H1 (cell line): Measurements from ENCODE around the gene EGR2. TPM values are rescaled to one million over a fixed set of nuclear protein-coding genes. Genes with fewer than 3 reads are reported as not detected.

Source experiments
- CTCF ChIA-PET: fragments of 300-600 bp; sonication (Branson Sonifier 250); formaldehyde crosslinking; loops from one replicate; lab custom pipeline; 2021; ENCODE audit not compliant: partially characterized antibody; lab: Charles Lee
- POLR2A ChIA-PET: fragments of 300-600 bp; sonication (Branson Sonifier 250); formaldehyde crosslinking; loops from one replicate; lab custom pipeline; 2021; ENCODE audit warnings: inconsistent platforms; ENCODE audit not compliant: partially characterized antibody; lab: Charles Lee
- DNase-seq, 2 experiments: peaks; one replicate each; pipeline versions ENCODE4 v3.0.0 to v3.0.0-alpha.2; 2010 to 2022; ENCODE audit warnings: low spot score in 2 of 2, low read depth in 1 of 2, mixed read lengths in 1 of 2
- FAIRE-seq: peaks from 2 replicates; lab custom pipeline; 2011; peaks lifted over from hg19 to GRCh38; lab: Jason Lieb, UNC
- H2AFZ ChIP-seq: 2 replicates; pipeline ENCODE4 v1.8.1; 2012; ENCODE audit warnings: low read length, inconsistent platforms
- H2AK5ac ChIP-seq: 2 replicates; pipeline ENCODE4 v1.6.1; 2013; ENCODE audit warnings: low read depth, low read length
- H2BK120ac ChIP-seq: replicated peaks from 2 replicates; pipeline ENCODE3; 2013; ENCODE audit warnings: low read depth, low read length, inconsistent platforms
- H2BK12ac ChIP-seq: 2 replicates; pipeline ENCODE4 v1.6.1; 2013; ENCODE audit warnings: low read depth, low read length
- H2BK15ac ChIP-seq: 2 replicates; pipeline ENCODE4 v1.6.1; 2013; ENCODE audit warnings: low read length
- H2BK20ac ChIP-seq: 2 replicates; pipeline ENCODE4 v1.6.1; 2013; ENCODE audit warnings: low read length
- H2BK5ac ChIP-seq: 2 replicates; pipeline ENCODE4 v1.6.1; 2013; ENCODE audit warnings: low read depth, low read length
- H3K14ac ChIP-seq: 2 replicates; pipeline ENCODE4 v1.6.1; 2013; ENCODE audit warnings: inconsistent platforms; ENCODE audit not compliant: insufficient read length
- H3K18ac ChIP-seq: 2 replicates; pipeline ENCODE4 v1.6.1; 2013; ENCODE audit warnings: low read length; ENCODE audit errors: extremely low read depth
- H3K23ac ChIP-seq: 2 replicates; pipeline ENCODE4 v1.6.1; 2013; ENCODE audit warnings: inconsistent platforms; ENCODE audit not compliant: insufficient read length
- H3K23me2 ChIP-seq: 2 replicates; pipeline ENCODE4 v1.6.1; 2013; ENCODE audit warnings: low read depth, low read length
- H3K27ac ChIP-seq: 2 replicates; pipeline ENCODE4 v1.6.1; 2011; ENCODE audit warnings: low read depth, low read length, inconsistent platforms
- H3K27me3 ChIP-seq, 4 experiments: replicated peaks in 1 of 4; 1 replicate in 1 of 4; 2 replicates in 3 of 4; pipeline versions ENCODE4 v1.6.1 to v1.8.1; 2011 to 2013; ENCODE audit warnings: low read length in 3 of 4, mild to moderate bottlenecking in 3 of 4, inconsistent platforms in 2 of 4, mixed read lengths in 2 of 4, moderate library complexity in 1 of 4; ENCODE audit not compliant: control insufficient read depth in 3 of 4, insufficient read depth in 3 of 4; ENCODE audit errors: extremely low read depth in 1 of 4
- H3K36me3 ChIP-seq, 4 experiments: 2 replicates each; pipeline versions ENCODE4 v1.6.1 to v1.8.1; 2011 to 2013; ENCODE audit warnings: mild to moderate bottlenecking in 4 of 4, low read length in 3 of 4, moderate library complexity in 2 of 4, control low read depth in 1 of 4, inconsistent platforms in 1 of 4; ENCODE audit not compliant: insufficient read depth in 4 of 4, control insufficient read depth in 2 of 4
- H3K4ac ChIP-seq: replicated peaks from 2 replicates; pipeline ENCODE3; 2013; ENCODE audit warnings: low read length, low read depth, mixed read lengths, inconsistent platforms; ENCODE audit not compliant: insufficient read length
- H3K4me1 ChIP-seq, 4 experiments: replicated peaks in 1 of 4; 1 replicate in 1 of 4; 2 replicates in 3 of 4; pipeline versions ENCODE4 v1.6.1 to v1.8.1; 2011 to 2013; ENCODE audit warnings: low read length in 3 of 4, inconsistent platforms in 2 of 4, mixed read lengths in 1 of 4; ENCODE audit not compliant: insufficient read depth in 4 of 4, control insufficient read depth in 3 of 4
- H3K4me2 ChIP-seq, 2 experiments: 2 replicates each; pipeline versions ENCODE4 v1.6.1 to v1.8.1; 2011 to 2013; ENCODE audit warnings: low read depth in 2 of 2, low read length in 2 of 2, control low read depth in 1 of 2, inconsistent platforms in 1 of 2, mild to moderate bottlenecking in 1 of 2; ENCODE audit not compliant: insufficient read depth in 1 of 2
- H3K4me3 ChIP-seq, 4 experiments: fragments of 200-600, 300-600 bp in 1 of 4; sonication (generic), shearing (Covaris generic), sonication (Bioruptor Twin) in 1 of 4; 2 replicates each; pipeline versions ENCODE4 v1.5.1 to v1.8.1; 2011 to 2016; ENCODE audit warnings: low read length in 4 of 4, low read depth in 3 of 4, control low read depth in 2 of 4, inconsistent platforms in 2 of 4, mild to moderate bottlenecking in 2 of 4, mixed read lengths in 1 of 4, moderate library complexity in 1 of 4; ENCODE audit not compliant: insufficient read depth in 2 of 4; ENCODE audit errors: extremely low read depth in 1 of 4
- H3K56ac ChIP-seq: replicated peaks from 2 replicates; pipeline ENCODE3; 2013; ENCODE audit warnings: low read depth, mild to moderate bottlenecking, mixed read lengths, low read length, inconsistent platforms; ENCODE audit not compliant: insufficient read length
- H3K79me1 ChIP-seq: 2 replicates; pipeline ENCODE4 v1.6.1; 2013; ENCODE audit warnings: low read depth, low read length, control low read depth
- H3K79me2 ChIP-seq, 2 experiments: 2 replicates each; pipeline versions ENCODE4 v1.6.1 to v1.8.1; 2012 to 2013; ENCODE audit warnings: low read length in 2 of 2, mild to moderate bottlenecking in 2 of 2, inconsistent platforms in 1 of 2; ENCODE audit not compliant: insufficient read depth in 2 of 2, control insufficient read depth in 1 of 2
- H3K9ac ChIP-seq, 4 experiments: replicated peaks in 1 of 4; 1 replicate in 1 of 4; 2 replicates in 3 of 4; pipeline versions ENCODE4 v1.6.1 to v1.8.1; 2011 to 2013; ENCODE audit warnings: low read depth in 3 of 4, low read length in 3 of 4, control low read depth in 2 of 4, mild to moderate bottlenecking in 2 of 4, moderate library complexity in 2 of 4, inconsistent platforms in 1 of 4; ENCODE audit errors: extremely low read depth in 1 of 4
- H3K9me3 ChIP-seq, 2 experiments: 2 replicates each; pipeline versions ENCODE4 v1.6.1 to v1.8.1; 2012 to 2013; ENCODE audit warnings: mild to moderate bottlenecking in 2 of 2, moderate library complexity in 2 of 2, control low read depth in 1 of 2, inconsistent platforms in 1 of 2, low read depth in 1 of 2, low read length in 1 of 2, mixed read lengths in 1 of 2; ENCODE audit not compliant: insufficient read depth in 2 of 2
- H4K20me1 ChIP-seq, 2 experiments: replicated peaks in 1 of 2; 2 replicates each; pipeline versions ENCODE3 to v1.8.1; 2011 to 2013; ENCODE audit warnings: inconsistent platforms in 2 of 2, low read length in 2 of 2, mild to moderate bottlenecking in 1 of 2; ENCODE audit not compliant: insufficient read depth in 2 of 2, control insufficient read depth in 1 of 2
- H4K5ac ChIP-seq: 2 replicates; pipeline ENCODE4 v1.6.1; 2013; ENCODE audit warnings: low read length, low read depth, mixed read lengths, inconsistent platforms; ENCODE audit not compliant: insufficient read length
- H4K8ac ChIP-seq: 2 replicates; pipeline ENCODE4 v1.8.0; 2013; ENCODE audit warnings: mild to moderate bottlenecking, moderate library complexity, low read length, inconsistent platforms; ENCODE audit not compliant: insufficient read depth; ENCODE audit errors: extremely low read depth
- H4K91ac ChIP-seq: replicated peaks from 2 replicates; pipeline ENCODE3; 2013; ENCODE audit warnings: low read length, mixed read lengths, inconsistent platforms; ENCODE audit not compliant: insufficient read length
- EGR1 ChIP-seq: IDR thresholded peaks from 2 replicates; pipeline ENCODE4 v1.6.1; 2011; ENCODE audit warnings: low read depth, low read length, borderline replicate concordance
- EP300 ChIP-seq, 2 experiments: IDR thresholded peaks; 1 replicate in 1 of 2; 2 replicates in 1 of 2; pipeline ENCODE4 v1.6.1; 2011 to 2012; ENCODE audit warnings: low read depth in 2 of 2, low read length in 2 of 2, mild to moderate bottlenecking in 2 of 2, borderline replicate concordance in 1 of 2, inconsistent platforms in 1 of 2, moderate library complexity in 1 of 2
- JUND ChIP-seq: IDR thresholded peaks from 2 replicates; pipeline ENCODE4 v1.6.1; 2011; ENCODE audit warnings: mild to moderate bottlenecking, improper control_type of control experiment, low read length
- POU5F1 ChIP-seq: IDR thresholded peaks from 2 replicates; pipeline ENCODE4 v1.6.1; 2011; ENCODE audit warnings: low read depth, mild to moderate bottlenecking, low read length, moderate library complexity
- RBBP5 ChIP-seq: IDR thresholded peaks from 2 replicates; pipeline ENCODE4 v1.7.1; 2012; ENCODE audit warnings: low read depth, mild to moderate bottlenecking, inconsistent platforms, low read length, moderate library complexity, borderline replicate concordance
- SAP30 ChIP-seq: fragments of 300-600 bp; sonication (generic); IDR thresholded peaks from 2 replicates; pipeline ENCODE4 v1.7.1; 2012; ENCODE audit warnings: low read length, moderate library complexity, mild to moderate bottlenecking, inconsistent platforms; ENCODE audit not compliant: insufficient read depth, insufficient replicate concordance
- TAF7 ChIP-seq: optimal IDR thresholded peaks from 2 replicates; pipeline ENCODE3; 2011; ENCODE audit warnings: low read depth, mild to moderate bottlenecking, inconsistent platforms, low read length, moderate library complexity, borderline replicate concordance
- TCF12 ChIP-seq: IDR thresholded peaks from 2 replicates; pipeline ENCODE4 v1.6.1; 2011; ENCODE audit warnings: low read depth, mild to moderate bottlenecking, low read length
- YY1 ChIP-seq: IDR thresholded peaks from 2 replicates; pipeline ENCODE4 v1.6.1; 2011; ENCODE audit warnings: low read depth, mild to moderate bottlenecking, low read length
- WGBS, 2 experiments: shearing (Covaris generic) in 1 of 2; methylation state at CpG; one replicate each; pipeline versions ENCODE4 v1.1.6 to v1.1.7; 2013 to 2015; ENCODE audit warnings: low lambda C conversion rate in 2 of 2, mixed read lengths in 2 of 2, inconsistent platforms in 1 of 2, low coverage in 1 of 2, missing lambda C conversion rate in 1 of 2; ENCODE audit not compliant: insufficient replicate concordance in 2 of 2, insufficient coverage in 1 of 2, insufficient read length in 1 of 2; ENCODE audit errors: extremely low coverage in 1 of 2, missing lambda C conversion rate in 1 of 2; 5-methylcytosine and 5-hydroxymethylcytosine counted together
- polyA plus RNA-seq, 7 experiments: library from polyadenylated mRNA; depleted of rRNA in 3 of 7; stranded (reverse) in 5 of 7; unstranded in 2 of 7; fragments of >200 nt in 5 of 7; fragments of 200-250 nt in 2 of 7; gene quantifications; 1 replicate in 5 of 7; 2 replicates in 1 of 7; 4 replicates in 1 of 7; pipeline versions ENCODE4 v1.2.1 to v1.2.3, GENCODE V29; 2011 to 2013; ENCODE audit warnings: missing spikeins in 2 of 7, mixed read lengths in 2 of 7
- total RNA-seq: library from RNA; stranded (reverse); fragmentation: NEBNext Ultra II Directional; extraction: Animal tissue kit (Norgen Biotek cat#: 25700); gene quantifications from 2 replicates; pipeline ENCODE4 v1.2.1, GENCODE V29; 2021
- TF ChIP-seq, protein P1 (sequence below): IDR thresholded peaks from 2 replicates; pipeline ENCODE4 v1.6.1; 2011; ENCODE audit warnings: low read depth, mild to moderate bottlenecking, low read length; ENCODE audit not compliant: insufficient read depth

Gene EGR2
- total and polyA plus RNA-seq, 2 of the 8 experiments (the other 6 are each of a cell fraction or from before 2014, with no cell fraction given), result 1.3 to 2.1 TPM

DNA sequence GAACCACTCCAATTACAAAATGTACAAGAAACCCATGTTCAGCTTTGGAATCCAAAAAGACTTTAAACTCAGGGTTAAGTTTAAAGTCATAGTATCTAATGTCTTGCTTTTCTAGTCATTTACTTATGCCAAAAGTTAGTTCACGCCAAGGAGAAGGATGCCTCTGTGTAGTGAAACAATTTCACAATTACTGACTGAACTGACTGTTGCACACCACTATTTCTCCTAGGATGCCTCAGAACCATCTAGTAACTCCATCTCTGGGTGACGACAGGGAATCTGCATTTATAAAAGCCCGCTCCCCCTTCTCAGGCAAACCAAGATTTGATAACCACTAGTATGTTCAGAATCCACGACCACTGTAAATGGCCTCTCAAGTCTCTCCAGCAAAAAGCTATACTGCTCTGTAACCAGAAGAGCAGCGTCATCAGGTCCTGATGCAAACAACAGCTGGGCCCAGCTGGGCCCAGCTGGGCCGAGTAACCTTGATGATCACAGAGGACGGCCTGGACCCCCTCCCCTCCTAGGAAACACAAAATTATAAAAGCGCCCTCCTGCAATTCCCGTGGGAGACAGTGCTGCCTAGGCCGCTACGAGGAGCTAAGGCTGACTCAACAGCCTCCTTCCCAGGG, 12.3 kb downstream of the EGR2 start:
- WGBS, 2 experiments, result 44% methylated on average over 11 of the region's 11 CpGs; no CpG with 5 or more reads in 1 of the 2 experiments
- Histone ChIP-seq H3K27me3 (no peaks in the 10 kb centered on the region), H2BK15ac (no peak overlapping the region), H3K9ac (peak overlapping the region in 3 of 4 experiments; percentile 66 to 88 (median 88); a peak in 6 of 7 replicates), H3K9me3 (no peaks in the 10 kb centered on the region), H3K56ac (no peak overlapping the region), H2AFZ (peak overlapping the region; percentile 38), H2AK5ac (no peak overlapping the region), H3K79me2 (peaks cover 7 to 34% of the 10 kb centered on the region in 2 experiments; a peak in 3 of 4 replicates), H3K23me2 (peaks cover 6% of the 10 kb centered on the region; the same call in 1 of the 2 replicates), H2BK20ac (no peak overlapping the region), H4K91ac (peak overlapping the region; percentile 83), H3K4me3 (peak overlapping the region; percentile 78 to 91 (median 88)), H2BK12ac (no peak overlapping the region), H2BK5ac (peak overlapping the region; percentile 94), H3K23ac (no peak overlapping the region), H4K20me1 (peaks cover 14% of the 10 kb centered on the region in 2 experiments), H3K14ac (no peak overlapping the region), H4K8ac (peak overlapping the region; percentile 96; the same call in 1 of the 2 replicates), H3K4ac (peak overlapping the region; percentile 93), H3K27ac (peak overlapping the region; percentile 83), H4K5ac (peak overlapping the region; percentile 84), H3K4me2 (peak overlapping the region; percentile 74 to 96), H3K79me1 (no peaks in the 10 kb centered on the region), H2BK120ac (no peak overlapping the region), H3K4me1 (peaks cover 3 to 6% (median 4%) of the 10 kb centered on the region in 4 experiments; a peak in 4 of 7 replicates), H3K36me3 (no peaks in the 10 kb centered on the region; a peak in 1 of 8 replicates), H3K18ac (peak overlapping the region; percentile 94)
- FAIRE-seq, result no peak
- CTCF ChIA-PET, result interaction anchor here (0.8 to 2.6 kb wide), 8 partner anchors 12 to 328 kb away, joined by 3 to 15 read pairs (median 4); partner anchors contain the start of gene EGR2
- TF ChIP-seq SAP30 (peak; percentile 80), RBBP5 (no peak), TAF7 (no peak), EP300 (IDR thresholded peaks at IDR 0.05; ENCODE audit: borderline replicate concordance in 1 of 2, low read depth in 2 of 2, low read length in 2 of 2) (no peak), TCF12 (0 out of 2 replicates have a peak, but pooled peaks have one; percentile 76), POU5F1 (no peak), EGR1 (no peak), YY1 (peak; percentile 53; the same call in 1 of the 2 replicates), JUND (0 out of 2 replicates have a peak, but pooled peaks have one; percentile 5)
- TF ChIP-seq, protein P1, sequence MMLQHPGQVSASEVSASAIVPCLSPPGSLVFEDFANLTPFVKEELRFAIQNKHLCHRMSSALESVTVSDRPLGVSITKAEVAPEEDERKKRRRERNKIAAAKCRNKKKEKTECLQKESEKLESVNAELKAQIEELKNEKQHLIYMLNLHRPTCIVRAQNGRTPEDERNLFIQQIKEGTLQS, result no peak
- POLR2A ChIA-PET, result interaction anchor here (0.6 to 6.2 kb wide), 10 partner anchors 12 to 457 kb away, joined by 3 to 99 read pairs (median 4); partner anchors contain the start of genes EGR2 and NRBF2
- DNase-seq, result no peak
